Stimulated activated naive CD4-positive, alpha-beta T cell (primary cell): Measurements from ENCODE around the gene MFSD6L.
"Not testable (repeated sequence)": the region's sequence is repeated elsewhere in the genome, so short reads cannot be mapped to it uniquely, and the experiment has no call there.

Source experiments
- DNase-seq, 6 experiments: peaks; one replicate each; lab custom pipeline; 2025; lab: John Stamatoyannopoulos, UW

MFSD6L gene

GRCh38 chr17:8825802-8826201 is 26.6 kb upstream of the MFSD6L start:
- no peak for DNase-seq

GRCh38 chr17:8823279-8823678 is 24.1 kb upstream of the MFSD6L start:
- no peak for DNase-seq

DNA sequence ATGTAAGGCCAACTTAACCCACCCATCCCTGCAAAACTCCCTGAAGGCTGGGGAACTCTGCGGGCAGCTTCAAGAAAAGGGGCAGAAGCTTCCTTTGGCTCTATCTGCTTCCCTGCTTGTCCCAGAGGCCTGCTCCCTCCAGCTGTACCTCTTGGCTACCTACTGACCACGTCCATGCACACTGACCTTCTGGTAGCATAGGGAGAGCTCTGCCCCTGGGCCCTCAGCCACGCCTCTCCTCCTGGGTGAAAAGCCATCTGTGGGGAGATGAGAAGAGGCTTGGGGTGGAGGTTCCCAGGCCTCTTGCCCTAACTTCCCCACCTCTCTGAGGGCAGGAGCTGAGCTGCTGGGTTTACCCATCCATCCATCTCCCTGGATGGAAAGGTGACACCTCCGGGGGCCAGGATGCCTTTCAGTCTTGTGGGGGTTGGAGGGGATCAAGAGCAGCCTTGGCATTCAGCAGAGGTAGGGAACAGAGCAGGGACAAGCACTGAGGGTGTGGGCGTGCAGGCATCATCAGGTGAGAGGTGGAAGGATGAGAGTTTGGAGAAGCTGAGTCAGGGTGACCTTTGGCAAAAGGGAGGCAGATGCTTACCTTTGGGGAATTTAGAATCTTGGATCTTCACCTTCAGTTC is 23.4 kb upstream of the MFSD6L start:
- no peak for DNase-seq

GRCh38 chr17:8821446-8822105 is 22.4 kb upstream of the MFSD6L start:
- no peak for DNase-seq

DNA sequence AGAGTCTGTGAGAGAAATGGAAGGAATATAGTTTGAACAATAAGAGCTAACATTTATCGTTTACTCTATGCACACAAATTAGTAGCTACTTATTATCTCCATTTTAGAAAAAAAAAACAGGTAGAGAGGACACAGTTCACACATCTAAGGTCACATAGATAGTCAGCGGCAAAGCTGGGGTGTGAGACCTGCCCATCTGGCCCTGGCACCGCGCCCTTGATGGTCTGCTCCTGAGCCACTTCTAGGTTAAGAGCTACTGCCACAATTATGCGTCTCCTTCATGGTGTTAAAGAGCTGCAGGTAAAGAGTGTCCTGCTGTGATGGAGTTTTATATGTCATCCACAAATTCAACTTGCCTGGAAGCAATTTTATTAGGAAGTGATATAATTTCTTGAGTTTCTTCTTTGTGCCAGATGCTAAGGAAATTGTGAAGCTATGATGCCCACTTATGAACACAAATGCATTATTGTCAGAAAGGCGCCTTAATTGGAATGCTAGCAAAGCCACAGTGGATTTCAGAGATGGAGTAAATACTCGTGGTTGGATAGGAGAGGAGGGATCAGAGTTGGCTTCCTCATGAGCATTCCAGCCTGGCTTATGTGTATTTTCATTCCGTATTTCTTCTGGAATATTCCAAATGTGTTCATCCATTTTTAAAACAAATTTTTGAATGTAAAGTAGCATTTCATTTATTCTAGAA is 21.3 kb upstream of the MFSD6L start:
- no peak for DNase-seq

GRCh38 chr17:8818654-8819330 is 19.6 kb upstream of the MFSD6L start:
- DNase-seq: no peak

GRCh38 chr17:8818047-8818446 is 18.9 kb upstream of the MFSD6L start:
- no peak for DNase-seq

DNA sequence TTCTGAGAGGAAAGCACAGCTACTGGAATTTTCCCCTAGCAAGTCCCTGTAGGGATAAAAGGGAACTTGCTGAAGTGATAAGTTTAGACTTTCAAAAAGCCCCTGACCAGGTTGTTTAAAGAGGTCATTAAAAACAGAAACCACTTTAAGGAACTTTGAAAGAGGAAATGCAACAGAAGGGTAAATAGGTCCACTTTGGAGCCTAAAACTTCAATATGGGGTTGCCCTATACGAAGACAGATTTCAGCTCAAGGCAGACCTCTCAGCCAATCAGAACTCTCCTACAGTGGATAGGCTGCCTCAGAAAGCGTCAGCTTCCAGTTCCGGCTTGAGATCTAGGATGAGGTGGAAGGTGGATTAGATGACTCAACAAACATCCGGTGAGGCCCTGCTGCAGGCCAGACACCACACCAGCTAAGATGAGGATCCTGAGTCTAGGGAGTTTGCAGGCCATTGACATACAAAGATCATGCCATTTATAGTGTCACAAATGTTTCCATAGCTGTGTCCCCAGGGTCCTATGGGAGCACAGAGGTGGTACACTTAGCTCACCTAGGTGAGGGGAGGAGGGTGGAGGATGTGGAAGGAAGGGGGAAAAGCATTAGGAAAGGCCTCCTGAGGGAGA is 7.9 kb upstream of the MFSD6L start:
- no peak for DNase-seq

- no peak for DNase-seq
Observed at GRCh38 chr17:8806253-8806925, 7.2 kb upstream of the MFSD6L start.

- not testable (repeated sequence) for DNase-seq
Observed at GRCh38 chr17:8805396-8805795, 6.2 kb upstream of the MFSD6L start.

- DNase-seq: no peak
Observed at GRCh38 chr17:8803531-8804420, 4.6 kb upstream of the MFSD6L start.

GRCh38 chr17:8801135-8801840 is 2.1 kb upstream of the MFSD6L start:
- DNase-seq: no peak

GRCh38 chr17:8800656-8801055 is 1.5 kb upstream of the MFSD6L start:
- DNase-seq: no peak

- DNase-seq: no peak
Observed at GRCh38 chr17:8799570-8800212, 526 bp upstream of the MFSD6L start.

DNA sequence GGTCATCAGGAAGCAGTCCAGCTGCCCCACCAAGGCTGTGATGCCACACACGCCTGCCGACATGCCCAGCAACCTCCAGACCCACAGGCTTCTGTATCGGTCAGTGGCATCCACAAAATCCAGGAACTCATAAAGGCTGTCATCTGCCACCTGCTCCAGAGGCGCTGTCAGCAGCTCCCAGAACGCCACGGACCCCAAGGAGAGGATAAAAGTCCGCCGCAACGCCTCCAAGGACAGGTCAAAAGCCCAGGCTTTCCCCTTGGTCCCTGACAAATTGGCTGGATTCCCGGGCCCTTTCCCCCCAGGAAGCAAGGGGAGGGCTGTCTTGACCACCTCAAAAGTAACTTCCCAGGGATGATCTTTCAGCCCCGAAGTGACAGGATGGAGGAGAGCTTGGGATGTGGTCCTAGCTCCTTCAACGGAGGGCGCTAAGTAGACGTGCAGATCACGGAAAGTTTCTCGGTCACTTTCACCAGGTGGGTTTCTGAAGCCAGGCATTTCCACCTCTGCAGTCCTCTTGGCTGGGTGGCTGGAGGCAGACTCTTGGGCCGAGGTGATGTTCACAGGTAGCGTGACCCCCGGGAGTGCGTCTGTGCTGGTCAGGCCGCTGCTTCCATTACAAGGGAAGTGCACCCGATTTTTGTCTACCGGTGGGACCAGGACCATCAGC is 854 bp downstream of the MFSD6L start:
- DNase-seq: peak in 1 of 6 experiments; percentile 1

GRCh38 chr17:8797621-8798175 is 1.5 kb downstream of the MFSD6L start:
- DNase-seq: no peak

DNA sequence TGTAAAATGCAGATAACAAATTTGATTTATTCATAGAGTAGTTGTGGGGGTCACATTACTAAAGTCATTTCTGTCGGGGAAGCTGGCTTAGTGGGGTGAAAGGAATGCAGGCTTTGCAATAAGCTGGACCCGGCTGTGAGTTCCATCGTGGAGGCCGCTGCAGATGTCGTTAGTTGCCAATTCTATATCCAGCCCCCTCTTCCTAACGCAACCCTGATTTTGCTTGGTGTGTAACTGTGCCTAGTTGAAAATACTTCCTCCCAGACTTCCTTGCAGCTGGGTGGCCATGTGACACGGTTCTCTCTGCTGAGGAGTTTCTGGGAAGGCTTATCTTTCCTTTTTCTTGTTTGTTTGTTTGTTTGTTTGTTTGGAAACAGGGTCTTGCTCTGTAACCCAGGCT is 4.5 kb downstream of the MFSD6L start:
- DNase-seq: no peak

GRCh38 chr17:8793649-8794048 is 5.5 kb downstream of the MFSD6L start:
- DNase-seq: no peak

DNA sequence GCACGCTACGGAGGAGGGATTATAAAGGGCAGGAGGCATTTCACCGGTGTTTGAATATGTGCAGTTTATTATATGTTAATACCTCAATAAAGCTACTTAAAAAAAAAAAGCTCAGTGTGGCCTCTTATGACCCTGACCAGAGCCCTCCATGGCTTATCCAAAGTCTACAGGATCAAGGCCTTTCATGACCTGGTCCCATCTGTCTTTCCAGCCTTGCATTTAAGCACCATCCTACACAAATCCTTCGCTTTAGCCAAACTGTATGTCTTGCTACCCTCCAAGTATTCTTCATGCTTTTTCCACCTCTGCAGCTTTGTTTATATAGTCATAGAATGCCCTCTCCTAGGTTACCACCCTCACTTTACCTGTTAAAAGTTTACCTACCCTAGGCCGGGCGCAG is 6.5 kb downstream of the MFSD6L start:
- DNase-seq: no peak
